Suppressor macrophage (primary cell): Measurements from ENCODE around the gene TFAM.
A peak's percentile ranks its signal among the peaks of the same experiment; 100 is the strongest.
"Not testable (repeated sequence)": the region's sequence is repeated elsewhere in the genome, so short reads cannot be mapped to it uniquely, and the experiment has no call there.

Experiments used
- DNase-seq, 4 experiments: peaks; one replicate each; pipeline ENCODE4 v3.0.0-alpha.2; 2020 to 2022

TFAM gene

GRCh38 chr10:58372607-58373441, 12.4 kb upstream of the TFAM start:
- no peak for DNase-seq

GRCh38 chr10:58373442-58373827, 11.8 kb upstream of the TFAM start:
- DNase-seq = no peak

GRCh38 chr10:58382489-58382995, 2.7 kb upstream of the TFAM start:
- DNase-seq = no peak

- DNase-seq = peak; percentile 61 to 91 (median 78)
Observed at GRCh38 chr10:58384095-58384494, 1.1 kb upstream of the TFAM start.

DNA sequence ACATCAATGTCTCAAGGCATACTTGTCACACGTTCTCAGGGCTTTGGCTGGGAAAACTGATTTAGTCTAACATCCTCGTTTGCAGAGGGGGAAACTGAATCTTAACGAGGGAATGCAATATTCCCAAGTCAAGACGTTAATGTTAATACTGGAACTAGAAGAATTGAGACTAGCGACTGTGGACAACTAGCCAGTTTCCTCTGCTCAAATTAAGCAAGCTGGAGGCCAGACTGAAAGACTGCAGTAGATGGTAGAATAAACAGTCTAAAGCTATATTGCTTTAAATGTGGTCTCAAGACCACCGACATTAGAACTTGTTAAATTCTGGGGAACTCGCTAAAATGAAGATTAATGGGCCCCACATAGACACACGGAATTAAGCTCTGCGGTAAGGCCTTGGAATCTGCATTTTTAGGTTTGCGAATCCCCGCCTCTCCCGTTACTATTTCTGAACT, 639 bp upstream of the TFAM start:
- DNase-seq = no peak

DNA sequence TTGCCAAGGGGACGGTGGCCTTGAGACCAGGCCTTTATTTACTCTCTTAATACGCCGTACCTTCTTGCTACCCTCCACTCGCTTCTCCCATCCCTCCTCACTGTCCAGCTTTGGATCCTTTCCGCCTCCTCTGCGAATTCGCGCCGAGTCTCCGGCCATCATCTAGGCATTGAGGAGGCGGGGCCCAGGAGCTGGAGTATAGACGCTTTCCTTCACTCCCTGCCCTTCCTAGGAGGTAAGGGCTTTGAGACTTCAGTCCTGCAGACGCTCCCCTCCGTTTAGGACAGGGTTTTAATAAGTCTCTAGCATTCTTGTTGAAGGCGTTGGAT, 538 bp downstream of the TFAM start:
- DNase-seq = peak; percentile 16 to 44 (median 36)

GRCh38 chr10:58389024-58389423, 3.8 kb downstream of the TFAM start:
- no peak for DNase-seq

DNA sequence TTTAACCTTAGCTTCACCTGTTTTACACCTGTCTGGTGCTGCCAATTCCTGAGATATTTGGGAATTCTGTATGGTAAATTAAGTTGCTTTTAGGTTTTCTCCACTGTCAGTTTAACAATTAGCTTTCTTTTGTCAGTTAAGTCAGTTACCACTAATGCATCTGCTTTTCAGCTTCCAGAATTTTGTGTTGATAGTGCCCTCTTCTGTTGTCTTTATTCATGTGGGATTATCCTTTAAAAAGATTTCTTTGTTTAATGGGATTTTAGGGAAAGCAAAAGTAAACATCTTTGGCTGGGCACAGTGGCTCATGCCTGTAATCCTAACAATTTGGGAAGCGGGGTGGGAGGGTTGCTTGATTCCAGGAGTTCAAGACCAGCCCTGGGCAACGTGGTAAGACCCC, 8.1 kb downstream of the TFAM start:
- peak in 2 of 4 experiments; percentile 14 for DNase-seq

- DNase-seq = no peak
Observed at GRCh38 chr10:58394471-58394870, 9.3 kb downstream of the TFAM start.

- no peak for DNase-seq
Observed at GRCh38 chr10:58396057-58396456, 10.8 kb downstream of the TFAM start.

DNA sequence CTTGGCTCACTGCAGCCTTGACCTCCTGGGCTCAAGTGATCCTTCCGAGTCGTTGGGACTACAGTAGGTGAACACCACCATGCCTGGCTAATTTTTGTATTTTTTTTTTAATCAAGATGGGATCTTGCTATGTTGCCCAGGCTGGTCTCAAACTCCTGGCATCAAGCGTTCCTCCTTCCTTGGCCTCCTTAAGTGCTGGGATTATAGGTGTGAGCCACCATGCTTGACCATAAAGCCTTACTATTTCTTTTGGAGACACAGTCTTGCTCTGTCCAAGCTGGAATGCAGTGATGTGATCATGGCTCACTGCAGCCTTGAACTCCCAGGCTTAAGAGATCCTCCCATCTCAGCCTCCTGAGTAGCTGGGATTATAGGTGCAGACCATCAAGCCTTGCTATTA, 12.6 kb downstream of the TFAM start:
- DNase-seq = no peak

GRCh38 chr10:58399410-58399809, 14.2 kb downstream of the TFAM start:
- DNase-seq = peak; percentile 4 to 69 (median 33)

GRCh38 chr10:58400609-58401008, 15.4 kb downstream of the TFAM start:
- DNase-seq = no peak

DNA sequence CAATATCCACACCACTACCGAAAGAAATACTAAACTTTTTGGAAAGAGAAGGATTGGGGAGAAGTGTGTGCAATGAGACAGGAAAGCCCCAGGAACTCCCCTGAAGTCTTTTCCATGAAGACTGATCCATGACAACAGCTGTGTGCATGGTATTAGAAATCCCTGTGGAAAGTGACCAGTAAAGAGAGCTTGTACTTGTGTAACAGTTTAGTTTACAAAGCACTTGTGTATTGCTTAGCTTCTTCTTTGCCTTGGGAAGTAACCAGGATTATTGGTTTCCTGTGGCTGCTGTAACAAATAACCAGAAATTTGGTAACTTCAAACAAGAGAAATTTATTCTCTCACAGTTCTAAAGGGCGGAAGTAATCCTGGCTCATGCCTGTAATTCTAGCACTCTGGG, 18.8 kb downstream of the TFAM start:
- DNase-seq = no peak

DNA sequence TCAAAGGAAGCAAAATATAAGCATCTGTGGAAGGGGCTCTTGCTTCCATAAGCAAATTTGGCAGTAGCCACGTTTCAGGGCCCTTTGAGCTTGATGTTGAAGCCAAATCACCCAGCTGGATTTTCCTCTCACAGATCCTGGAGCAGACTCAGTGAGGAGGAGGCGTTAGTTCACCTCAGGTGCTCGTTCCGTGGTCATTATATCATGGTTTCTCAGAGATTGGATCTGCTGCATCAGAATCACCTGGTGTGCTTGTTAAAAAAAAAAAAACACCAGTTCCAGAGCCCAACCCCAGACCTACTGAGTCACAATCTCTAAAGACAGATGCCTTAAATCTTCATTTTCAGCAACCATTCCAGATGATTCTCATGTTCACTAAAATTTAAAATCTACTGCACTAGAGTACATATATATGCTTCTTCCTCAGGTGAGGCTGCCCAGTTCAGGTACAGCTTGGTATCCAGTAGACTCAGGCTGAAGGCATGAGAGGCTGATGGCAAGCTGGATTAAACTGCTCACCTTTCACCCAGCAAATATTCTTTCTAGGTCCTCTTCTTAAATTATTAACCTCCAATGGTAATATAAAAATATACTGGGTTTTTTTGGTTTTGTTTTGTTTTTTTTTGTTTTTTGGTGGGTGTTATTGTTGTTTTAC, 24.9 kb downstream of the TFAM start:
- DNase-seq = no peak

DNA sequence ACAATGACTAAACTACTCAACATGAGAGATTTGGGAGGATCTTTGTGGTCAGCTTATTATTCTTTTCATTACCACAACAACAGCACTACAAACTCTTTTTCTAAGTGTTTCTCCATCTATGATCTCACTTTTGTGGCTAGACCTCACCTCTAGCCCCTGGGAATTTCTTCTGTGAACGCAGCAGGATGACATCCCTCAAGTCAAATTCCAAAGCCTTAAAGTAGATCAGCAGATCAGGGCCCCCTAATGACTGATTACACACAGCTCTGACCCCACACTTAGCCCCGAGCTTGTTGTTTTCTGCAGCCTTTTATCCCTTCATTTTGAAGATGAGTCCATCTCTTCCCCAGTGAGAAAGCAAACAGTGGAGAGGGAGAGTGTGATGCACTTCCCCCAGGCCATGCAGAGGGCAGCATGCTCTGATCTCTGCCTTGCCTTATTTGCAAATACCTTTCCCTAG, 27.3 kb downstream of the TFAM start:
- DNase-seq = no peak

GRCh38 chr10:58414270-58415041, 29.2 kb downstream of the TFAM start:
- DNase-seq = no peak

DNA sequence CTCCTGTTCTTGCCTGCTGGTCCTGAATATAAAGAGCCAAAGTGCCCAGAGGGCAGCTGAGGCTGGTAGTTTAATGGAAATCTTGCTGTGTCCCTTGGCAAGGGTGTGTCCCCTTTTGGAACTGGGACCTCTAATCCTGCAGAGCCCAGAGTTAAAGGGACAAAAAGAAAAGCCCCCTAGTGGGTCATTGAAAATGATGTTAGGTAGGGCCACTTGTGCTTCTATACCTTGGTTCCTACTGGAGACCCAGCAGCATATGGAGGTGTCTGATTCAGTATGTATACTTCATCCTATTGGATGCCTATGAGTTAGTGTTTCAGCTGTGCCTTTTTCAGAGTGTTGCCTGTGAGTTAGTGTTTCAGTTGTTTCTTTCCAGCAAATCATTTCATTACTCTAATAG, 30.5 kb downstream of the TFAM start:
- no peak for DNase-seq

GRCh38 chr10:58417902-58418301, 32.7 kb downstream of the TFAM start:
- DNase-seq = not testable (repeated sequence)

DNA sequence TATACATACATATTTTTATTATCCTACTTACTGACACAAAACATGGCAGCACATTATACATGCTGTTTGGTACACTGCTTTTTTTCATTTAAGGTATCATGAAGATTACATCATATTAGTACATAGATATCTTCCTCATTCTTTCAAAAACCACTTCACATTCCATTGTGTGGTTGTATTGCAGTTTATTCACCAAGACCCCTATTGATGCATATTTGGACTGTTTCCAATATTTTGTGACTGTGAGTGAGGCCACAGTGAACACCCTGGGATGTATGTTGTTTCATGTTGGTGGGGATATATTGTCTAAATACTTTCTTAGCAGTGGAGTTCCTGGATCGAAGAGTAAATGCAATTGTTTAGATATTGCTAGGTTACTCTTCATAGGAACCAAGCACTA, 39.0 kb downstream of the TFAM start:
- no peak for DNase-seq

- not testable (repeated sequence) for DNase-seq
Observed at GRCh38 chr10:58428436-58428835, 43.2 kb downstream of the TFAM start.

DNA sequence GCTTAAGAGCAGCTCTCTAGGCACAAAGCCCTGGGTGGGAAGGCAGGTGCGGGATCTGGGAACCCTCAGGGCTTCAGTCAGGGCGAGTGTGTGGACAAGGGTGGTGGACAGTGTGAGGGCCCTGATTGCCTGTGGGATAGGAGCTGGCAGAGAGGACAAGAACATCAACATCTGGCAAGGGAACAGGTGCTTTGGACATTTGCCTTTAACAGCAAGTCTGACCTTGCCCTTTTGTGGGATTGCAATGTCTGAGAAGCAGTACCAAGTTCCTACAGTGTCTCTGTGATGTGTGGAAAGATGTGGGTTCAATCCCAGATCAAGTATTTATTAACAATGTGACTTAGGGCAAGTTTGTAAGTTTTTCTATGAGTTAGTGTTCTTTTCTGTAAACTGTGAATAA, 46.7 kb downstream of the TFAM start:
- DNase-seq = no peak

GRCh38 chr10:58433066-58433465, 47.9 kb downstream of the TFAM start:
- DNase-seq = no peak
